GM13976 (cell line): ENCODE results near the gene KCNJ11.

Experiments
- DNase-seq: peaks from one replicate; pipeline ENCODE4 v3.0.0; 2012; ENCODE audit warnings: low spot score
- in situ Hi-C: fragments of 300-500 bp; cut with MboI; formaldehyde crosslinking; loops from one replicate; pipeline ENCODE4 v1.12.0; 2022; ENCODE audit warnings: low sequenced_read_pairs, mixed read lengths, inconsistent platforms; ENCODE audit not compliant: unreplicated experiment
- TF ChIP-seq, protein P1 (sequence below): IDR thresholded peaks from 2 replicates; pipeline ENCODE4 v1.5.1; 2012; ENCODE audit warnings: borderline replicate concordance, mild to moderate bottlenecking; ENCODE audit not compliant: insufficient read depth; ENCODE audit errors: extremely low read depth, missing control alignments, control extremely low read depth

The KCNJ11 gene

DNA sequence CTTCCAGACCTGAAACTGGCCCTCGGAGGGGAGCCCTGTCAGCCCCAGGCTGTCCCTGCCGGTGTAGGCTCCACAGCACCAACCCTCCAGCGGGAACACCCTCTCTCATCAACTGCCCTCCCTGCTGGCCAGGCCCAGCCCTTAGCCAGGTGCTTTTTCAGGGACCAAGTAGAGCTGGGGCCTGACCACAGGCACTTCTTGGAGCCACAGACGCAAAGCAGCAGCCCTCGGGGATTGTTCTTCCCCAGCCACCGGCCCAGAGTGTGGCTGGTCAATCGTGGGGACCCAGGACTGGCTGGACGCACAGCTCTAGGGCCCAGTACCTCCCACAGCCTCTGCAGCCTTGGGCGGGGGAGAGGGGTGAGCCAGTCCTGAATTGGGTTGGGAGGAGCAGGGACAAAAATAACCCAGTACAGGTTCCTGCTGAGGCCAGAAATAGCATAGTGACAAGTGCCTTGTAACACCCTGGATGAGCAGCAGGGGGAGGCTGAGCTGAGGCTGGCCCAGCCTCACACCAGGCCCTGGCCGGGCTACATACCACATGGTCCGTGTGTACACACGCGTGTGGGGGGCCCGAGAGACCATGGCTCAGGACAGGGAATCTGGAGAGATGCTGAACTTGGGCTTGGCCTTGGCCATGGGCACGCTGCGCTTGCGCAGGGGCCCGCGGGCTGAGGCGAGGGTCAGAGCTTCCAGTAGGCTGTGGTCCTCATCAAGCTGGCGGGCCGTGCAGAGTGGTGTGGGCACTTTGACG, 2.0 kb downstream of the KCNJ11 start:
- TF ChIP-seq, protein P1, sequence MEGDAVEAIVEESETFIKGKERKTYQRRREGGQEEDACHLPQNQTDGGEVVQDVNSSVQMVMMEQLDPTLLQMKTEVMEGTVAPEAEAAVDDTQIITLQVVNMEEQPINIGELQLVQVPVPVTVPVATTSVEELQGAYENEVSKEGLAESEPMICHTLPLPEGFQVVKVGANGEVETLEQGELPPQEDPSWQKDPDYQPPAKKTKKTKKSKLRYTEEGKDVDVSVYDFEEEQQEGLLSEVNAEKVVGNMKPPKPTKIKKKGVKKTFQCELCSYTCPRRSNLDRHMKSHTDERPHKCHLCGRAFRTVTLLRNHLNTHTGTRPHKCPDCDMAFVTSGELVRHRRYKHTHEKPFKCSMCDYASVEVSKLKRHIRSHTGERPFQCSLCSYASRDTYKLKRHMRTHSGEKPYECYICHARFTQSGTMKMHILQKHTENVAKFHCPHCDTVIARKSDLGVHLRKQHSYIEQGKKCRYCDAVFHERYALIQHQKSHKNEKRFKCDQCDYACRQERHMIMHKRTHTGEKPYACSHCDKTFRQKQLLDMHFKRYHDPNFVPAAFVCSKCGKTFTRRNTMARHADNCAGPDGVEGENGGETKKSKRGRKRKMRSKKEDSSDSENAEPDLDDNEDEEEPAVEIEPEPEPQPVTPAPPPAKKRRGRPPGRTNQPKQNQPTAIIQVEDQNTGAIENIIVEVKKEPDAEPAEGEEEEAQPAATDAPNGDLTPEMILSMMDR: peak; percentile 48
- peak; percentile 75 for DNase-seq
- in situ Hi-C loops: no loop called here

DNA sequence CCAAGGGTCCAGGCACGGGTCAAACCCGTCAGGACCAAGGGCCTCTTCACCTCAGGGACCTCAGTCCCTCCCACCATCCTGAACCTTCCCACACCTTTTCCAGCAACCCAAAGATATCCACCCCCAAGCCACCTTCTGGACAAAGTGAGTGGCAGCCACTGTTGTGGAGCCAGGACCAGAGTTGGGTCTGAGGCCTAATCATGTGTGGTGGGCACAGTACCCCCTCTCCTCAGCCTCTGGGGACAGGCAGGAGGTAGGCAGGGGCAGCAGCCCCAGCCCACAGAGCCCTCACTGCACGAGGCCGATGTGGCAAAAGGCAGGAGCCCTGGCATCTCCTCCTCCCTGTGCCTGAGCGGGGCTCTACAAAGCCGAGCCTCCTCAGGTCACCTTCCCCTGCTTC, 2.5 kb downstream of the KCNJ11 start:
- DNase-seq: no peak
- TF ChIP-seq, protein P1: no peak
- in situ Hi-C loops: no loop called here

DNA sequence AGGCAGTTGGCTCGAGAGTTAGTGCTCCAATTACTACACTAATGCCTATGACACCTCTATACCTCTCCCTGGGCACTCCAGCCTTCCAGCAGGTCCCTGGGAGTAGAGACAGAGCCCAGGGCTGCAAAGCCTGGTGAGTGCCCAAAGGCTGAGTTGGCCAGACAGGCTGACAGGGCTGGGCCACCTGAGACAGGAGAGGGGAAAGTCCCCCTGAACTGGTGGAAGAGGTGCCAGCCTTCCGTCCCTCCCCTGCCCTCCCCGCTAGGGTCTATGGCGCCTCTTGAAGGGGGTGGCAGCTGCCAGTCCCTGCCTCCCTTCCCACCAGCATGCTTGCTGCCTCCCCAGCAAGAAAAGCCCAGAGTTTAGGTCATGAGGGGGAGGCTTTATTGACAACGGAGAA, 3.0 kb downstream of the KCNJ11 start:
- no peak for DNase-seq
- TF ChIP-seq, protein P1: no peak
- in situ Hi-C loops: no loop called here

DNA sequence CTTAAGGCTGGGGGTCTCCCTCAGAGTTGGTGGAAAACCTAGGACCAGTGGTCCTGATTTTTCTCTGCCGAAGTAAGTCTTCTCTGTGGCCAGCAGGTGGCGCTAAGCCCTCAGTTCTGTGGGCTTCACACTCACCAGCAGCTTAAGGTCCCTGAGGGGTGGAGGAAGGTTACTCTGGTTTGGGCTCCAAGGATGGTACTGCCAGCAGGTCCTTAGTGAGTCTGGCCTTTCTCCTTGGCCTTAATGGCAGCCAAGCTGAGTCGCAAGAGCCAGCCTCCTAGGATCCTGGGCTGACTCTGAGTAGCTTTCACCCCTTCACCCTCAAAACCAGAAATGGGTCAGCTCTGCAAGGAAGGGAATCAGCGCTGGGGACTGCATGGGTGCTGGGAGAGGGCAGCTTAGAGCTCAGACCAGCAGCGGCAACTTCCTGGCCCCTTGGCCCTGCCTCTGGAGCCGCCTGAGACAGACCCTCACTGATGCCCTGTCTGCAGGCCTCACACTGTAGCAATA, 4.4 kb downstream of the KCNJ11 start:
- peak; percentile 58 for DNase-seq
- TF ChIP-seq, protein P1: peak; percentile 87
- in situ Hi-C loops: no loop called here

DNA sequence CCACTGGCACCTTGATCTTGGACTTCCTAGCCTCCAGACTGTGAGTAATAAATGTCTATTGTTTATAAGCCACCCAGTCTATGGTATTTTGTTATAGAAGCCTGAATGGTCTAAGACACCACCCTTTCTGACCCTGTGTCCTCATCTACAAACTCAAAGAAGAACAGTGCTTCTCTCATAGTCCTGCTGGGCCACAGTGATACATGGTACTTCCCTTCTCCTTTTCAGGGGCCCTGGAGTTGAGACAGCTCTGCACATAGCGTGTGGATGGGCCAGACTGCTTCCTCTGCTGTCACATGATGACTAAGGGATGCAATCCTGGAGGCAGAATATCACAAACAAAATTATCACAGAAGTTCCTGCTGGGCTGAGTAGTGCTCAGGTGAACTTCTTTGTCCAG, 5.0 kb downstream of the KCNJ11 start:
- TF ChIP-seq, protein P1: no peak
- no peak for DNase-seq
- in situ Hi-C loops: no loop called here

DNA sequence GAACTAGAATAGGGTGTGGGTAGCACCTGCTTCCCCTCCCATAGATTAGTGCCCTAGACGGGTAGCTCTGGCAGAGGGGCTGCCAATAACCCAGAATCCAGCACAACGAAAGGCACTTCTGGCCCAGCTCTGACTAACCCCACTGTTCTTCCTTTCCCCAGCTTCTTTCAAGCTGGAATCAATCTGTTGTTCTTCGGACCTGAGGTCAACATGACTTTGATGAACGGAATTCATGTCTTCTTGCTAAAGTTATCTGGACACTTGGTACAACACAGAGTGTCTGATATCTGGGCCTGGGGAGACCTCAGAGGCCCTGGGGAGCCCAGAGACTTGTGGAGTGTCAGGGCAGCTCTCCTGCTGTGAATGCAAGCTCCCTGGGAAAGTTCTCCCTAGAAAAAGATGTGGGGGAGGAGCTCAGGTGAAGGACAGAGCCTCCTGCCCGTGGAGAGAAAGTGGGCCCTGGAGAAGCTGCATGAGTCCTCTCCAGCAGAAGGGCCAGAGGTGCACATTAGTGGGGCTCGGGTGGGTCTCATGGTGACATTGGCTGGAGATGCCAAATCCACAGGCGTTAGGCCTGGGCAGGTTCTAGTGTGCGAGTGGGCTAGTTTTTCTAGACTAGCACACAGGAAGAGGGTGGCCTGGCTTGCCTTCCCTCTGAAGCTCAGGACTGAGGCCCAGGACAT, 6.3 kb downstream of the KCNJ11 start:
- TF ChIP-seq, protein P1: no peak
- DNase-seq: no peak
- in situ Hi-C loops: no loop called here
